ENCODE measurements around the gene PAK5. TPM values are rescaled to one million over a fixed set of nuclear protein-coding genes. Genes with fewer than 3 reads are reported as not detected.

Gene PAK5
- total RNA-seq, 2 experiments from 2014 or later, result not detected

- ChIA-PET POLR2A (no interaction called here), CTCF (no interaction called here)
- H3K9me3 Mint-ChIP-seq, result no peaks in the 10 kb centered on the region
- Histone ChIP-seq H3K27me3 (ENCODE audit: control insufficient read depth in 1 of 2, insufficient read depth in 2 of 2, low read length in 2 of 2) (no peaks in the 10 kb centered on the region), H3K9me3 (ENCODE audit: control insufficient read depth in 1 of 2, insufficient read depth in 1 of 2, low read length in 2 of 2) (no peaks in the 10 kb centered on the region), H3K4me3 (ENCODE audit: low read length) (no peak overlapping the region), H3K36me3 (ENCODE audit: insufficient read depth, low read length) (no peaks in the 10 kb centered on the region), H3K27ac (ENCODE audit: low read depth in 1 of 2, low read length in 2 of 2) (no peak overlapping the region), H3K4me1 (ENCODE audit: insufficient read depth, low read length) (no peaks in the 10 kb centered on the region)
- no peak for DNase-seq
- no peak for ATAC-seq (ENCODE audit: poor library complexity)
- intact Hi-C loops (cut with DNase I, micrococcal nuclease), result no loop called here
- no peaks in the 10 kb centered on the region for H3K27me3 Mint-ChIP-seq
- H3K36me3 Mint-ChIP-seq (ENCODE audit: low read depth), result no peaks in the 10 kb centered on the region
- no peak for TF ChIP-seq CTCF (IDR thresholded peaks at IDR 0.05)
- H3K4me1 Mint-ChIP-seq (ENCODE audit: low read depth), result no peaks in the 10 kb centered on the region
- H3K4me3 Mint-ChIP-seq, result no peak overlapping the region
- H3K27ac Mint-ChIP-seq, result no peak overlapping the region
These were observed 152.4 kb downstream of the PAK5 start for GRCh38 chr20:9686455-9686854.

GRCh38 chr20:9686001-9686400, 152.9 kb downstream of the PAK5 start:
- POLR2A ChIA-PET, result no interaction called here
- H3K4me3 Mint-ChIP-seq, result no peak overlapping the region
- no peaks in the 10 kb centered on the region for H3K27me3 Mint-ChIP-seq
- no peaks in the 10 kb centered on the region for H3K36me3 ChIP-seq (ENCODE audit: insufficient read depth, low read length)
- H3K4me1 Mint-ChIP-seq (ENCODE audit: low read depth), result no peaks in the 10 kb centered on the region
- ATAC-seq (ENCODE audit: poor library complexity) (no peak), DNase-seq (no peak)
- no peaks in the 10 kb centered on the region for H3K9me3 Mint-ChIP-seq
- no peaks in the 10 kb centered on the region for H3K4me1 ChIP-seq (ENCODE audit: insufficient read depth, low read length)
- H3K27ac Mint-ChIP-seq, result no peak overlapping the region
- no peak overlapping the region for H3K4me3 ChIP-seq (ENCODE audit: low read length)
- H3K27me3 ChIP-seq (ENCODE audit: control insufficient read depth in 1 of 2, insufficient read depth in 2 of 2, low read length in 2 of 2), result no peaks in the 10 kb centered on the region
- H3K9me3 ChIP-seq (ENCODE audit: control insufficient read depth in 1 of 2, insufficient read depth in 1 of 2, low read length in 2 of 2), result no peaks in the 10 kb centered on the region
- H3K27ac ChIP-seq (ENCODE audit: low read depth in 1 of 2, low read length in 2 of 2), result no peak overlapping the region
- CTCF ChIA-PET, result no interaction called here
- TF ChIP-seq CTCF (IDR thresholded peaks at IDR 0.05), result no peak
- intact Hi-C loops (cut with DNase I, micrococcal nuclease), result no loop called here
- H3K36me3 Mint-ChIP-seq (ENCODE audit: low read depth), result no peaks in the 10 kb centered on the region

DNA sequence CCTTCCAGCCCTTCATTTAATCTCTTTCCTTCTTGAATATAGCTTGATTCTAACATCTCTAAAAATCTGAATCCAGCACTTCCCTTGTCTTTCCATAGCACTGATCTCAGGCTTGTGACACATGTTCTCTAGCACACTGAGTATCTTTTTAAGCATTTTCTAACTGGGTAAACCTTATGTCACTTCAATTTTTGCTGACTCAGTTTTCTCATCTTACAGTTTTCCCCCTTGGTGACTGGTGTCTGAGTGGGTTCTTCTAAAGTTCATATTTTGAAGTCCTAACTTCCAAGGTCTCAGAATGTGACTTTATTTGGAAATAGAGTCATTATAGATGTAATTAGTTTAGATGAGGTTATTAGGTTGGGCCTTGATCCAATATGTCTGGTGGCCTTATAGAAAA, 153.9 kb downstream of the PAK5 start:
- POLR2A ChIA-PET, result no interaction called here
- intact Hi-C loops (cut with DNase I, micrococcal nuclease), result no loop called here
- Mint-ChIP-seq H3K4me1 (ENCODE audit: low read depth) (no peaks in the 10 kb centered on the region), H3K36me3 (ENCODE audit: low read depth) (no peaks in the 10 kb centered on the region), H3K27me3 (no peaks in the 10 kb centered on the region), H3K4me3 (no peak overlapping the region), H3K9me3 (no peaks in the 10 kb centered on the region), H3K27ac (no peak overlapping the region)
- DNase-seq, result no peak
- H3K4me3 ChIP-seq (ENCODE audit: low read length), result no peak overlapping the region
- no peaks in the 10 kb centered on the region for H3K9me3 ChIP-seq (ENCODE audit: control insufficient read depth in 1 of 2, insufficient read depth in 1 of 2, low read length in 2 of 2)
- H3K36me3 ChIP-seq (ENCODE audit: insufficient read depth, low read length), result no peaks in the 10 kb centered on the region
- no peaks in the 10 kb centered on the region for H3K4me1 ChIP-seq (ENCODE audit: insufficient read depth, low read length)
- CTCF ChIA-PET, result no interaction called here
- ATAC-seq (ENCODE audit: poor library complexity), result no peak
- H3K27ac ChIP-seq (ENCODE audit: low read depth in 1 of 2, low read length in 2 of 2), result no peak overlapping the region
- no peaks in the 10 kb centered on the region for H3K27me3 ChIP-seq (ENCODE audit: control insufficient read depth in 1 of 2, insufficient read depth in 2 of 2, low read length in 2 of 2)
- TF ChIP-seq CTCF (IDR thresholded peaks at IDR 0.05), result no peak

Data from CD4-positive, alpha-beta T cell (primary cell).